ENCODE results near the gene AGL.

GRCh38 chr1:99867682-99868081 is 17.5 kb downstream of the AGL start:
- TF ChIP-seq, protein P1, sequence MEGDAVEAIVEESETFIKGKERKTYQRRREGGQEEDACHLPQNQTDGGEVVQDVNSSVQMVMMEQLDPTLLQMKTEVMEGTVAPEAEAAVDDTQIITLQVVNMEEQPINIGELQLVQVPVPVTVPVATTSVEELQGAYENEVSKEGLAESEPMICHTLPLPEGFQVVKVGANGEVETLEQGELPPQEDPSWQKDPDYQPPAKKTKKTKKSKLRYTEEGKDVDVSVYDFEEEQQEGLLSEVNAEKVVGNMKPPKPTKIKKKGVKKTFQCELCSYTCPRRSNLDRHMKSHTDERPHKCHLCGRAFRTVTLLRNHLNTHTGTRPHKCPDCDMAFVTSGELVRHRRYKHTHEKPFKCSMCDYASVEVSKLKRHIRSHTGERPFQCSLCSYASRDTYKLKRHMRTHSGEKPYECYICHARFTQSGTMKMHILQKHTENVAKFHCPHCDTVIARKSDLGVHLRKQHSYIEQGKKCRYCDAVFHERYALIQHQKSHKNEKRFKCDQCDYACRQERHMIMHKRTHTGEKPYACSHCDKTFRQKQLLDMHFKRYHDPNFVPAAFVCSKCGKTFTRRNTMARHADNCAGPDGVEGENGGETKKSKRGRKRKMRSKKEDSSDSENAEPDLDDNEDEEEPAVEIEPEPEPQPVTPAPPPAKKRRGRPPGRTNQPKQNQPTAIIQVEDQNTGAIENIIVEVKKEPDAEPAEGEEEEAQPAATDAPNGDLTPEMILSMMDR (IDR thresholded peaks at IDR 0.05; ENCODE audit: low read depth, low read length, poor library complexity, severe bottlenecking), result no peak
- TF ChIP-seq EZH2phosphoT487 (IDR thresholded peaks at IDR 0.05; ENCODE audit: borderline replicate concordance, low read length), result no peak
